Immature natural killer cell (primary cell): ENCODE measurements around the gene TNFRSF11A. TPM values are rescaled to one million over a fixed set of nuclear protein-coding genes. Genes with fewer than 3 reads are reported as not detected.
A peak's percentile ranks its signal among the peaks of the same experiment; 100 is the strongest.

Experiments used
- DNase-seq, 3 donors: peaks; one replicate each; pipeline ENCODE4 v3.0.0; 2022; ENCODE audit warnings: mixed read lengths in 1 of 3
- H3K27ac Mint-ChIP-seq, 6 donors: one replicate each; pipeline ENCODE4 v1.8.0; 2020; ENCODE audit warnings: mixed read lengths in 6 of 6, mild to moderate bottlenecking in 5 of 6, inconsistent platforms in 4 of 6, moderate library complexity in 3 of 6
- H3K27me3 Mint-ChIP-seq, 3 donors: one replicate each; pipeline ENCODE4 v1.8.0; 2020 to 2021; ENCODE audit warnings: low read depth in 3 of 3, mild to moderate bottlenecking in 3 of 3, mixed read lengths in 3 of 3, moderate library complexity in 3 of 3, inconsistent platforms in 1 of 3
- H3K36me3 Mint-ChIP-seq, 3 donors: one replicate each; pipeline ENCODE4 v1.8.0; 2020; ENCODE audit warnings: mixed read lengths in 3 of 3, inconsistent platforms in 2 of 3, mild to moderate bottlenecking in 2 of 3
- H3K4me1 Mint-ChIP-seq, 2 donors: one replicate each; pipeline ENCODE4 v1.8.0; 2020; ENCODE audit warnings: inconsistent platforms in 2 of 2, mild to moderate bottlenecking in 2 of 2, mixed read lengths in 2 of 2, moderate library complexity in 1 of 2
- H3K4me3 Mint-ChIP-seq, 5 donors: one replicate each; pipeline ENCODE4 v1.8.0; 2020; ENCODE audit warnings: mild to moderate bottlenecking in 5 of 5, mixed read lengths in 5 of 5, inconsistent platforms in 3 of 5, moderate library complexity in 3 of 5
- H3K9me3 Mint-ChIP-seq, 6 donors: one replicate each; pipeline ENCODE4 v1.8.0; 2020; ENCODE audit warnings: mild to moderate bottlenecking in 6 of 6, mixed read lengths in 6 of 6, inconsistent platforms in 4 of 6, moderate library complexity in 3 of 6
- polyA plus RNA-seq, 3 donors: library from polyadenylated mRNA; unstranded; fragments of 300-500 nt; fragmentation: Illumina TruSeq; gene quantifications; one replicate each; pipeline ENCODE4 v1.2.3, GENCODE V29; 2021

TNFRSF11A gene
- polyA plus RNA-seq, 3 donors from 2014 or later = 13.5 to 23.3 (median 16.8) TPM

DNA sequence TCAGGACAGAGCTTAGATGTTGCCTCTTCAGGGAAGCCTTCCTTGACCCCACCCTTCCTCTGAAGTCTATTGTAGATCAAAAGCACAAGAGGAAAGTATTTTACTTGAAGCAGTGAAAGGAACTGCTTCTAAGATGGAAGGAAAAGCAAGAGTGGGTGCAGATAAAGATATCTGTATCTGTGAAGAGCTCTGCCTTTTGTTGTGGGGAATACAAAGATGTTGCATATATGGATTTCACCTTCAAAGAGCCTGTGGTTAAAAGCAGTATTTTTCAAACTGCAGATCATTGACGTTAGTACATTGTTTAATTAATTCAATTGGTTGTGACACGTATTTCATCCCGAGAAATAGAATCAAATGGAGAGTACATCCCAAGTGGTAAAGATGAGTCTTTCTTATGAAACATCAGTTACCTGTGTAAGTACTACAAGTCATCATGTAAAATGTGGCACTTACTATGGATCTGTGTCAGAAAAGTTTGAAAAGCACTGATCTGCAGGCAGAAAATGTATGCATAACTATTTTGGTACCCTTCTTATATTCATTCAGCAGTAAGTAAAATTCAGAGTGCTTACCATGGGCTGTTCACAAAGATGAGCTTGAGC lies 24.6 kb upstream of the TNFRSF11A start:
- H3K9me3 Mint-ChIP-seq = no peaks in the 10 kb centered on the region
- no peak overlapping the region for H3K4me3 Mint-ChIP-seq
- peaks cover 31 to 47% (median 40%) of the 10 kb centered on the region in 3 donors for H3K36me3 Mint-ChIP-seq
- no peak overlapping the region for H3K27ac Mint-ChIP-seq
- no peaks in the 10 kb centered on the region for H3K4me1 Mint-ChIP-seq
- H3K27me3 Mint-ChIP-seq = peaks cover 0 to 8% (median 0%) of the 10 kb centered on the region in 3 donors
- DNase-seq = no peak

DNA sequence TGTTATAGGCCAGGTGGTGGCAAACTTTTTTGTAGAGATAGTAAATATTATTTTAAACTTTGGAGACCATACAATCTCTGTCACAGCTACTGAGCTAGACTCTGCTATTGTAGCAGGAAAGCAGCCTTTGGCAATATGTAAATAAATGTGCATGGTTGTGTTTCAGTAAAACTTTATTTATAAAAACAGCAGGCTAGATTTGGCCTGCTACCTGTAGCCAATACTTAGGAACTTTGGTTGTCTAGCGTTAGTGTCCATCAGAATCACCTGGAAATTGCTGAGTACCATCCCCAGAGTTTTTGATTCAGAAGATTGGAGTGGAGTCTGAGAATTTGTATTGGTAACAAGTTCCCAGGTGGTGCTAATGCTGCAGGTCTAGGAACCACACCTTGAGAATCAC lies 23.8 kb upstream of the TNFRSF11A start:
- no peak overlapping the region for H3K4me3 Mint-ChIP-seq
- peaks cover 0 to 8% (median 0%) of the 10 kb centered on the region in 3 donors for H3K27me3 Mint-ChIP-seq
- no peaks in the 10 kb centered on the region for H3K9me3 Mint-ChIP-seq
- peaks cover 31 to 47% (median 41%) of the 10 kb centered on the region in 3 donors for H3K36me3 Mint-ChIP-seq
- DNase-seq = no peak
- H3K4me1 Mint-ChIP-seq = no peaks in the 10 kb centered on the region
- no peak overlapping the region for H3K27ac Mint-ChIP-seq

DNA sequence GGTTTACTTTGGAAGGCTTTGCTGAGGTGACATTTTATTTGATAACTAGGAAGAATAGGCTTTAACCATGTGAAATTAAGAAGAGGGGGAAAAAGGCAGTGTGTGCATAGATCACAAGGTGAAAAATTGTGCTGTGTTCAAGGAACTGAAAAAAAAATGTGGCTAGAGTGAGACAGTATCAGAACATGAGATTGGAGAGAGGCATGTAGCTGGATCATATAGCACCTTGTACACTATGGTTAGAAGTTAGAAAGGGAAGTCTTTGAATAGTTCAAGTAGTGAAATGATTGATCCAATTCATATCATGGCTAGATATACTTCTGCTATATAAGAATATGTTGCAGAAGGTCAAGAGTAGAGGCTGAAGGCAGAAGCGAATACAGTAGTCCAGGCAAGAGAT lies 12.3 kb upstream of the TNFRSF11A start:
- peaks cover 0 to 9% (median 7%) of the 10 kb centered on the region in 3 donors for H3K36me3 Mint-ChIP-seq
- H3K4me3 Mint-ChIP-seq = no peak overlapping the region
- H3K9me3 Mint-ChIP-seq = no peaks in the 10 kb centered on the region
- H3K27ac Mint-ChIP-seq = no peak overlapping the region
- H3K27me3 Mint-ChIP-seq = peaks cover 0 to 2% (median 0%) of the 10 kb centered on the region in 3 donors
- no peak for DNase-seq
- no peaks in the 10 kb centered on the region for H3K4me1 Mint-ChIP-seq

DNA sequence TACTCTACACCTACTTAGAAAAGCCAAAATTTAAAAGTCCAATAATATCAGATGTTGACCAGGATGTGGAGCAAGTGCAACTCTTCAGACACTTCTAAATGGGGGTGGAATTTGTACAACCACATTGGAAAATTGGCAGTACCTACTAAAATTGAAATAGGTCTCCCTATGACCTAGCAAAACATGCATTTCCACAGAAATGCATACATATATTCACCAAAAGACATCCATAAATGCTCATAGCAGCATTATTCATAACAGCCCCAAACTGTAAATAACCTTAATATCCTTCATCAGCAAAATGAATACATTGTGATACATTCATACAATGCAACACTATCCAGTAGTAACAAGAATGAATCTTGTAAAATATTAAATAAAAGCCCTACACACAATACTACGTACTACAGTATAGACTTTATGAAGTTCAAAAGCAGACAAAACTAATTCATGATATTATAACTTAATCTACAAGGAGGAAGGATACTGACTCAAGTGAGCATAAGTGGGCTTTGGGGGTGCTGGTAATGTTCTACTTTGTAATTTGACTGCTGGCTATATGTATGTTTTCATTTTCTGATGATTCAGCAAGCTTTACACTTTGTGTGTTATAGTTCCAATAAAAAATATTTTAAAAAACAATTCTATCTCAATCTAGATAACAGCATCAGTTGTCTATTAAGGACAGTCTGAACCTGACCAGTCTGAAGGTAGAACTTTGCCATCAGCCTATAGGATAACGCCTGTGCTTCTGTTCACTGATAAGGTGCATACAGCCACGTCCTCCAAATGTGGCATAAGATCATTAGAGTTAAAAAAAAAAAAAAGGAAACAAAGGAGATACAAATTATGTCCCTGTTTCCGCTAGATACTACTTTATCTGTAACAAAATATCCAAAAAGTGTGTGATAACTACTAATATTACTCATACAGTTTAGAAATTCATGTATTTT lies 6.6 kb upstream of the TNFRSF11A start:
- H3K4me3 Mint-ChIP-seq = no peak overlapping the region
- no peak overlapping the region for H3K27ac Mint-ChIP-seq
- peaks cover 0 to 12% (median 3%) of the 10 kb centered on the region in 3 donors for H3K27me3 Mint-ChIP-seq
- H3K36me3 Mint-ChIP-seq = no peaks in the 10 kb centered on the region
- DNase-seq = no peak
- H3K4me1 Mint-ChIP-seq = no peaks in the 10 kb centered on the region
- H3K9me3 Mint-ChIP-seq = no peaks in the 10 kb centered on the region

DNA sequence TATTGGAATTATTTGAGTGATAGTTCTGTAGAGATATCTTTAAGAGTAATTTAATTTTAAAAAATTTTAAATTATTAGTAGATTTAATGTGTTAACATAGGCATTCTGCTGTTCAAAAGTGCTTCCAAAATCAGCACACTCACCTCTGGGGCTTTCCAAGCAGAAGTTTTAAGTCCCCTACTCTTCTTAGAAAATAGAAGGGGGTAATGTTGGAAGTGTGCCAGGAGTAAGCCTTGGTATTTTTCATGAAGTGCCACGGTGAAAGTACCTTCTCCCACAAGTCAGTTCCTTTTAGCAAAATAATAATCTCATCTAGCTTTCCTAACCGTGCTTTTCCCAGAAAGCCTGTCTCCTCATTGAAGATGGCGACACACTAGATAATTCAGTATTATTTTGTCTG lies 3.9 kb upstream of the TNFRSF11A start:
- Mint-ChIP-seq H3K4me1 (peaks cover 10 to 18% of the 10 kb centered on the region in 2 donors), H3K27me3 (peaks cover 7 to 27% (median 15%) of the 10 kb centered on the region in 3 donors), H3K9me3 (no peaks in the 10 kb centered on the region), H3K4me3 (no peak overlapping the region), H3K27ac (no peak overlapping the region), H3K36me3 (no peaks in the 10 kb centered on the region)
- no peak for DNase-seq

DNA sequence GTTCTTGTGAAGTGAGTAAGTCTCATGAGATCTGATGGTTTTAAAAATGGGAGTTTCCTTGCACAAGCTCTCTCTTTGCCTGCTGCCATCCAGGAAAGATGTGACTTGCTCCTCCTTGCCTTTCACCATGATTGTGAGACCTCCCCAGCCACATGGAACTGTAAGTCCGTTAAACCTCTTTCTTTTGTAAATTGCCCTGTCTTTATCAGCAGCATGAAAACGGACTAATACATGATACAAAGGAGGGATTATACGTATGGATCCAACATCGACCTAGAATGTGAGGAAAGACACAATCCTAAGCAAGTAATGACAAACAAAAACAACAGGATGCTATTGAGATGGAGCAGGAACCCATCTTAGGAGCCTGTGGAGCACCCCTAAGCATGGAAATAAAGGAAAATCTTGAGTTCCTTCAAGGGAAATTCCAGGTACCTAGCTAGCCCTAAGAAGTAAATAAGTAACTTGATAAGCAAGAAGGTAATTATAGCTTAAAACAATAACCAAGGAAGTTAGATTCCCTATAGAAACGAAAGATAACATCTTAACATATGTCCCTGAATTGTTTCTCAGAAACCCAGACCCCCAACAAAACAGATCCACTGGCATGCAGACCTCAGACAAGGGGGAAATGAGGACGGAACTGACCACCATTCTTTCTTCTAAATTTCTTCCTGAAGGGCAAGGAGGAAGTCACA lies 1.5 kb upstream of the TNFRSF11A start:
- Mint-ChIP-seq H3K27ac (no peak overlapping the region), H3K4me3 (peak overlapping the region; percentile 67 to 86 (median 84))

DNA sequence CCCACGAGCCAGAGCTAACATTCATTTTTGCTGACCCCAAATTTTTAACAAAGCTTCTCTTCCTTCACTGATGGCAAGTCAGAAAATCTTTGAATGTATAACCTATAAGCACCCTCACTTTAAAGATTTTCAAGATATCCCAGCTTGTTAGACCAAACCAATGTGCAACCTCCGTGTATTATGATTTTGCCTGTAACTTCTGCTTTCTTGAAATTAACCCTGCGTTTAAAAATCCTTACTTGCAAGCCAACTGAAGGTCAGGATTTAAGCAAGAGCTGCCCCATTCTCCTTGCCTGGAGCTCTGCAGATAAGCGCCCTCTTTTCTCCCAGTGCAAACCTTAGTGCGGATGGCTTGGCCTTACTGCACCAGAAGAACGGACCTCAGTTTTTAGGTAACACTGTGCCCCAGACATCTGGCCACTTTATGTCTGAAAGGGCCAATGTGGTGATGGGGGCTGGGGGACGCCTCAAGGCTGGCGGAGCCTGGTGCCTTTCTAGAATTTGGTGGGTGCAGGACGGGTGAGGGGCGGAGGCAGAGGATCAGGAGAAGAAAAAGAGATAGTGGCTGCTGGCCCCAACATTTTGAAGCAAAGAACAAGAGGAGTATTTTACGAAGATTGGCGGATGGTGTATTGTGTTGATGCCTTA lies 805 bp upstream of the TNFRSF11A start:
- Mint-ChIP-seq H3K9me3 (no peaks in the 10 kb centered on the region), H3K4me1 (peaks cover 35 to 49% of the 10 kb centered on the region in 2 donors), H3K27me3 (peaks cover 15 to 38% (median 21%) of the 10 kb centered on the region in 3 donors), H3K27ac (peak overlapping the region in 2 of 6 donors; percentile 11 to 82), H3K4me3 (peak overlapping the region; percentile 67 to 86 (median 84)), H3K36me3 (no peaks in the 10 kb centered on the region)
- DNase-seq = no peak

More for the DNA sequence above, 1.5 kb upstream of the TNFRSF11A start:
- DNase-seq = no peak
- Mint-ChIP-seq H3K9me3 (no peaks in the 10 kb centered on the region), H3K4me1 (peaks cover 28 to 42% of the 10 kb centered on the region in 2 donors), H3K27me3 (peaks cover 11 to 35% (median 21%) of the 10 kb centered on the region in 3 donors), H3K36me3 (no peaks in the 10 kb centered on the region)

DNA sequence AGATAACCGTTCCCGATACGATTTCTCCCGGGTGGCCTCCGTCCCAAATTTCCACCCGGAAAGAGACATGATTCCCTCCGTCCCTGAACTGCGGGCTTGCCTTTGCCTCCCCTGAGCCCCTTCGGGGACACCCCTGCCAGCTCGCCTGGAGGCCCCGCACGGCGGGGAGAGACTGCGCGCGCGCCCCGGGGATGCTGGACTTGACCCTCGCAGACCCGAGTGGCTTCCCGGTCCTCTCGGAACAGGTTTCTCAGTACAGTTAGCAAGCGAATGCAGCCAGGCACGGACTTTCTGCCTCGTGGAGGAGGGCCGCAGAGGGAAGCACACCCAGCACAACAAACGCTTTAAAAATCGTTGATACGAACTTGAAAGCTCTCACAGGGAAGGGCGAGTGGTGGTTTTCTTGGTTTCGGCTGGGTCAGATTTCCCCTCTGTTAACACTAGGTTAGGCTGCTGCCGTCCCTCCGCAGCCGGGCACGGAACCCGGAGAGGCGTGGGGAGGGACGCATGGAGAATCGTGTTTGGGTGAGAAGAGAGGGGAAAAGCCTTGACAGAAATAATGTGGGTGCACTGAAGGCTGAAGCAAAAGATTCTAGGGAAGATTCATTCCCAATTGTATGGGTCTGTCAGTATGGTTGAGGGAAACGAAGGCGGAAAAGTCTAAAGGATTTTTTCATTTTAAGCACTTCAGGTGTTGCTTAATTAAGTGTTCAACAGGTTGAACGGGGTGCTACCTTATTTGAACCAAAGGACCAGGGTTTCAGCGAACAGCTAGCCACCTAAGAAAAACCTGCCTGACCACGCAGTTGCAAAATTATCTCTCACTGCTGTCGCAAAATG lies 916 bp downstream of the TNFRSF11A start:
- H3K27me3 Mint-ChIP-seq = peaks cover 18 to 50% (median 30%) of the 10 kb centered on the region in 3 donors
- H3K9me3 Mint-ChIP-seq = no peaks in the 10 kb centered on the region
- DNase-seq = peak in 1 of 3 donors; percentile 15
- H3K4me3 Mint-ChIP-seq = peak overlapping the region; percentile 80 to 91 (median 89)
- H3K4me1 Mint-ChIP-seq = peaks cover 50 to 66% of the 10 kb centered on the region in 2 donors
- H3K36me3 Mint-ChIP-seq = no peaks in the 10 kb centered on the region
- peak overlapping the region in 4 of 6 donors; percentile 18 to 92 (median 80) for H3K27ac Mint-ChIP-seq

DNA sequence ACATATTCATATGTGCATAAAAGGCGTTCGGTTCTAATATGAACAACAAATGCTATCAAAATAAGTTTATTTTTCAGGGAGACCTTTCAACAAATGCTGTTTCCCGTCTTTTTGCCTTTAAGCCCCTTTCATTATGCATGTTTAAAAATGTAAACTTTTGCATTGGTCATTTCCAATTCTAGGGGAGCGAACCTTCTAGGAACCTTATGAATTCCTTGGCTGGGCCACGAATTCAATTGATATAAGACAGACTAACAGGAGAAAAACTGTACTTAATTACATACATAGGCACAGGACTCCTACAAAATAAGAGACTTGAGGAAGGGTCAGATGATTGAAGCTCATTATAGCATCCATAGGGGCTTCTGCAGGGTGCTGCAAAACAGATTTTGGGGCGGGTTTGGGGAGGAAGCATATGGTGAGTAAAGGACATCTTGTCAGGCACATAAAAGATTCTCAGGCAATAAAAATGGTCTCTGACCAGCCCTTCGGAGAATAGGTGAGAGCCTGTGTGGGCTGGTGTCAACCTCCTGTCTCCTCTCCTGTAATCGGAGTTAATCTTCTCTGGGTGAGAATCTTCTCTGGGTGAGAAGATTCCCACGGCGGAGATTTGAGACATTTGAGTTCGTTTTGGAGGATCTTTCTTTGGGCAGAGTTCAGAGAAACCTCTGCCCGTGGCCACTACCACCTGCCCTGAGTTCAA lies 1.7 kb downstream of the TNFRSF11A start:
- Mint-ChIP-seq H3K27me3 (peaks cover 19 to 55% (median 33%) of the 10 kb centered on the region in 3 donors), H3K36me3 (no peaks in the 10 kb centered on the region), H3K4me1 (peaks cover 58 to 74% of the 10 kb centered on the region in 2 donors), H3K4me3 (peak overlapping the region; percentile 80 to 91 (median 89)), H3K9me3 (no peaks in the 10 kb centered on the region), H3K27ac (peak overlapping the region in 3 of 6 donors; percentile 4 to 92 (median 78))
- DNase-seq = no peak

DNA sequence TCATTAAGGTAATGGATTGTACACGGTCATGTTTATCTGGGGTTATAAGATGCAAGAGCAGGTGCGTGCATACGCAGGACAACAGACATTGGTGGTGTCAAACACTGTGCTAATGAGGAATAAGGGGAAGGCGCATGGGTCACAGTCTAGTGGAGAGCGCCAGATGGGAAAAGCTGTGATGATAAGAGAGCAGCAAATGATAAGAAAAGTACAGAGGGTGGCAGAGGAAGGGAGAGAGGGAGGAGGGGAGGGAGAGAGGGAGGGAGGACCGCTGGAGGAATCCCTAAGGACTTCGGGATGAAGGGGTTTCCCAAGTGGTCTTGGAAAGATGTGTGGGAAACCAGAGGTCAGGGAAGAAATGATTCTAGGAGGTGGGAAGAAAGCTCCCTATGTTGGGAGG lies 2.9 kb downstream of the TNFRSF11A start:
- H3K4me3 Mint-ChIP-seq = peak overlapping the region in 3 of 5 donors; percentile 5 to 34 (median 25)
- H3K9me3 Mint-ChIP-seq = no peaks in the 10 kb centered on the region

DNA sequence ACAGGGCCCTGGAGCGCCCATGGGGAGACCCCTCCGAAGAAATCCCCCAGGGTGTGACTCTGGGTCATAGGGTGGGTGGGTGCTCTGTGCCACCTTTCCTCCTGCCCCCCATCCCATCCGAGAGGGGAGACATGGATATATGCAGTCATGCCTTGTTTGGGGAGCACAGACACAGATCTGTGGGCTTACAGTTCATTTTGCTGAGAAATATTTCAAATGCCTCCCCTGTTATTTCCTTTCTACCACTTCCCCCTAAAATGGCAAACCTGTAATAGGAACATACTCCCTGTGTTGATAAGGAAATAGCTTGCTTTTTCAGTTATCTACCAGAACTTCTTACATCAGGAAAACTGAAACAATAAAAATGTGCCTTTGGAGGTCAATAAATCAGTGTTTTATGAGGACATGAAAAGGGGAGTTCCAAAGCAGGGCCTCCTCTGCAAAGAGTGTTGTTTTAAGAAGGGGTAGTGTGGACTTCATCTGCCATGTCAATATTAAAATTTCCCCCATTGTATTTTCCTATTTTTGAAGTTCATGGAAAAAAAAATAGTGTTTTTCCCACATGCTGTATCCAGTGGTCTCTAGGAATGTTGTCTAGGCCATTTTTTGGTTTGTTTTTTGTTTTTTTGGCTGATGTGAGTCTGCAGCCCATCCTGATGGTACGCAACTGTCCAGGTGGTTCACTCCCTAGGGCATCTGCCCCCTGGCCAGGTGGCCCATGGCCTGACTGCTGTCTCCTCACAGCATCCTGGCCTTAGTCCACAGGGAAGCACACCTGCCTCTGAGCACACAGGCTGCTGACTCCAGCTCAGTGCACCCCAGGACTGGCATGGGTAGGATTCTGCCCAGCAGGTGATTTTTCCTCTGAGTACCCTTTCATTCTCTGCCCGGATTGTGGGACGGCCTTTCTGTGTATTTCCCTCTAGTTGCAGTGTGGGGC lies 3.7 kb downstream of the TNFRSF11A start:
- no peaks in the 10 kb centered on the region for H3K9me3 Mint-ChIP-seq
- H3K27me3 Mint-ChIP-seq = peaks cover 19 to 44% (median 28%) of the 10 kb centered on the region in 3 donors
- H3K4me3 Mint-ChIP-seq = peak overlapping the region; percentile 74 to 80 (median 78)
- no peak for DNase-seq
- H3K36me3 Mint-ChIP-seq = no peaks in the 10 kb centered on the region
- peaks cover 68 to 89% of the 10 kb centered on the region in 2 donors for H3K4me1 Mint-ChIP-seq
- peak overlapping the region; percentile 75 to 94 (median 90) for H3K27ac Mint-ChIP-seq

More for the DNA sequence above, 2.9 kb downstream of the TNFRSF11A start:
- Mint-ChIP-seq H3K27ac (peak overlapping the region in 4 of 6 donors; percentile 43 to 84 (median 83)), H3K4me1 (peaks cover 69 to 86% of the 10 kb centered on the region in 2 donors), H3K27me3 (peaks cover 19 to 49% (median 30%) of the 10 kb centered on the region in 3 donors), H3K36me3 (no peaks in the 10 kb centered on the region)
- DNase-seq = no peak
